GM12874 (cell line): ENCODE data around the gene RPL39.

ENCODE experiments used
- CTCF ChIP-seq: IDR thresholded peaks from 2 replicates; pipeline ENCODE4 v1.5.1; 2011; ENCODE audit warnings: low read depth, mild to moderate bottlenecking, control low read depth, low read length, moderate library complexity; ENCODE audit not compliant: insufficient read depth

RPL39 gene

DNA sequence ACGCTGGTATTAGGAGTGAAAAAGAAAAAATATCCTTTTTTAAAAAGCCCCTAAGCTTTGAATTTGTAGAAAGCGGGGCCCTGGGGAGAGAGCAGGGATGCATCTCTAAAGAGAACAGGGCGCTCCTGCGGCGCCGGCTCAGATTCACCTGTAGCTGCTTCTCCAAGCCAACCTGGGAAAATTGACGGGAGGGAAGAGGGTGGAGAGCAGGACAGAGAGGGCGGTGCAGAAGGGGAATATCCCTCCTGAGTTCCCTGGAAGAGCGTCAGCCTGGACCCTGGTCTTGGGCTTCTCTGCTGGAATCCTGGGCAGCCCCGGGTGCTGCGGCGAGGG lies 33.8 kb downstream of the RPL39 start:
- no peak for TF ChIP-seq CTCF

- no peak for TF ChIP-seq CTCF
Measured at GRCh38 chrX:119756926-119757635, 34.3 kb downstream of the RPL39 start.

GRCh38 chrX:119755981-119756533 lies 35.4 kb downstream of the RPL39 start:
- no peak for TF ChIP-seq CTCF

DNA sequence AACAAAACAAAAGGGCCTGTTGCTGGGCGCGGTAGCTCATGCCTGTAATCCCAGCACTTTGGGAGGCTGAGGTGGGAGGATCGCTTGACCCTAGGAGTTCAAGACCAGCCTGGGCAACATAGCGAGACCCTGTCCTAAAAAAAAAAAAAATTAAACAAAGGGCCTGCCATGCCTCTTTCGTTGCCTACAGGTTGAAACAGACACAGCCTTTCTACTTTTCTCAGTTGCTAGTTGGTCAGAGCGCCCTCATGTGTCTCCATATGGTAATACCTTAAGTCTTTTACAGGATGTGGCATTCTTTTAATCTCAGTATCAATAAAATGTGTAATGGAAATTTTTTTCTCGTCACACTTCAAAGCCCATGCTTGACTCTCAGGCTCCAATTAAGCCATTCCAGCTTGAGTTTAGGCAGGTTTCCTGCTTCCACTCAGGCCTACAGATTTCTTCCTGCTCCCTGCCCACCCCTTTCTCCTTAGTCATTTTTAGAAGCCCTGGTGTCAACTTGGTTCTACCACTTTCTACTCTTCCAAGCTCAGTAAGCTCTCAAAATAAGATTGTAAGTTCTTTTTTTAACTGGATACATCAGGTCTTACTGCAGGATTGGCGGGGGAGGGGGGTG lies 37.7 kb downstream of the RPL39 start:
- peak; percentile 39 for TF ChIP-seq CTCF

- no peak for TF ChIP-seq CTCF
Measured at GRCh38 chrX:119753001-119753400, 38.4 kb downstream of the RPL39 start.

DNA sequence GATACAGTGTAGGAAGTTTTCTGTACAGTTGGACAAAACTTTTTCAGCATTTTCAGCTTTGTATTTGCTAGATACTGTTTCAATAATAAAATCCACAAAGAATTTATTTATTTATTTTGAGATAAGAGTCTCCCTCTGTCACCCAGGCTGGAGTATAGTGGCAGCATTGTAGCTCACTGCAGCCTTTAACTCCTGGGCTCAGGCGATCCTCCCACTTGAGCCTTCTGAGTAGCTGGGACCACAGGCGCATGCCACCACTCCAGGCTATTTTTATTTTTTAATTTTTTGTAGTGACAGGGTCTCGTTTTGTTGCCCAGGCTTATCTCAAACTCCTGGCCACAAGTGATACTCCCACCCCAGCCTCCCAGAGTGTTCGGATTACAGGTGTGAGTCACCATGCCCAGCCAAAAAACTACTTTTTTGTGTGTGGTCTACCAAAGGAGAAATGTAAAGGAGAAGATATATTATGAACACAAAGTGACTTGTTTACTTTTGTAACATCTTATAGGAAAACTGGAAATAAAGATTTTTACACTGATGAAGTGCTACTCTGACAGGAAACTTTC lies 46.1 kb downstream of the RPL39 start:
- no peak for TF ChIP-seq CTCF

GRCh38 chrX:119738742-119739141 lies 52.7 kb downstream of the RPL39 start:
- no peak for TF ChIP-seq CTCF
